LHCN-M2 (cell line): ENCODE results near the gene CCNL1. TPM values are rescaled to one million over a fixed set of nuclear protein-coding genes. Genes with fewer than 3 reads are reported as not detected.
A peak's percentile ranks its signal among the peaks of the same experiment; 100 is the strongest.

ENCODE experiments used
- DNase-seq: peaks from one replicate; pipeline ENCODE4 v3.0.0-alpha.2; 2012; ENCODE audit warnings: low read depth
- total RNA-seq: library from RNA; depleted of rRNA; stranded (reverse); fragments of >200 nt; gene quantifications from 2 replicates; pipeline ENCODE4 v1.2.3, GENCODE V29; 2014

CCNL1 gene
- total RNA-seq, 1 experiment from 2014 or later: 103 TPM

- DNase-seq: no peak
Observed at GRCh38 chr3:157172746-157173145, 12.8 kb upstream of the CCNL1 start.

GRCh38 chr3:157170861-157171260, 10.9 kb upstream of the CCNL1 start:
- DNase-seq: no peak

DNA sequence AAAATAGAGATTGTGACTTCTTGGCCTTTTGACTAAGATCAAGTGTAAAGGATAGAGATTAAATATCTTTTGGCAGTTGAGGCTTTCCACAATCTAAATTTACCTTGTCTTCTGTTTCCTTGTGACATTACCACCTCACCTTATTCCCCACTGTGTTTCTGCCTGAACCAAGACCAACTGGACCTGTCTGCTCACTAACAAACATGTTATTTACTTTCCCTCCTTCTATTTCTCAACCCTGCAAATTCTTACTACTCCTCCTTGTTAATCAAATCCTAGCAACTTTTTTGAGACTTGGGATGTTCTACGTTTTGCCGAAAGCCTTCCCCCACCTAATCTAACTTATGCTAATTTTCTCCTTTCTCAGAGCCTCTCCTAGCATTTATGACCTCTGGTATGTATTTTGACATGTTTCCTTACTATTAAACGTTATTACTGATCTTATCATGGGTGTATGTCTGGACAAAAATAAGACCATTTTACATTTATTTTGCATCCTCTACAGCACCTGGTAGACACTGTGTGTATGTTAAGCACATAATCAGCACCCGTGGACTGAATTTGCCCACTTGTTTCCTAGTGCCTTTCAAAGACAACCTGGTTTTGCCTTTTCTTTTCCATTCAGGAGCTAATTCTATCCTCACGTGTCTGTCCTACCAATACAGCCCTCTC, 7.6 kb upstream of the CCNL1 start:
- DNase-seq: no peak

DNA sequence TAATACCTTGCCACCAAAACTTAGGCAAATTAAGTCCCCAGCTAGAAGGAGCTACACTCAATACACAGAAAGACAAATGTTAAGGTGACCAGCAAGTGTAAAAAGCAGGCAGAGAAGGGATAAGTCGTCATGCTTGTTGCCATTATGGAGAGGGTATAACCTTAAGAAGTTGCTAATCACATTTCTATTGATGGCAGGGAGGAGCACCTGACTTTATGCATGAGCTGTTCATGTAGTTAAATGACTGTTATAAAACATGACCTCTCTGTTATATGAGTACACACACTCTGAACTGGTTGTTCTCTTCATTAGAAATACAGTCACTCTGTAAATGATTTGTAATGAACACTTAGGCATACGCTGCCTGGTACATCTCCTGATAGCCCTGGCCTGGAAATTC, 6.6 kb upstream of the CCNL1 start:
- no peak for DNase-seq

DNA sequence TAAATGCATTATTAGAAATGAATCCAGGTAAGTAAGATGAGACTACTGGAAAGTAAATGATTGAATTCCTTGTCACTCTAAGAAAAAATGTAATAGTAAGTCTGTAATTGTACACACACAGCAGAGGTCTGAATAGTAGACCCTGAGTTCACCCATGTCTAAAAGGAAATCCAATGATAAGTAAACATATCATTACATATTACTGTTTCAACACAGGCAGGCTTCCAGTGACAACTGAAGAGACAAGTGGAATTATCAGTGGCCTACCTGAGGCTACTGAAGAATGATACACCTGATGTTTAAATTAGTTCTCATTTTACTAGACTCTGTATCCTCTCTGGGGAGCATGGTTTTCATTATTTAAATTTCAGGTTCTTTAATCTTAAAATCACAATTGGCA, 6.2 kb upstream of the CCNL1 start:
- DNase-seq: no peak

DNA sequence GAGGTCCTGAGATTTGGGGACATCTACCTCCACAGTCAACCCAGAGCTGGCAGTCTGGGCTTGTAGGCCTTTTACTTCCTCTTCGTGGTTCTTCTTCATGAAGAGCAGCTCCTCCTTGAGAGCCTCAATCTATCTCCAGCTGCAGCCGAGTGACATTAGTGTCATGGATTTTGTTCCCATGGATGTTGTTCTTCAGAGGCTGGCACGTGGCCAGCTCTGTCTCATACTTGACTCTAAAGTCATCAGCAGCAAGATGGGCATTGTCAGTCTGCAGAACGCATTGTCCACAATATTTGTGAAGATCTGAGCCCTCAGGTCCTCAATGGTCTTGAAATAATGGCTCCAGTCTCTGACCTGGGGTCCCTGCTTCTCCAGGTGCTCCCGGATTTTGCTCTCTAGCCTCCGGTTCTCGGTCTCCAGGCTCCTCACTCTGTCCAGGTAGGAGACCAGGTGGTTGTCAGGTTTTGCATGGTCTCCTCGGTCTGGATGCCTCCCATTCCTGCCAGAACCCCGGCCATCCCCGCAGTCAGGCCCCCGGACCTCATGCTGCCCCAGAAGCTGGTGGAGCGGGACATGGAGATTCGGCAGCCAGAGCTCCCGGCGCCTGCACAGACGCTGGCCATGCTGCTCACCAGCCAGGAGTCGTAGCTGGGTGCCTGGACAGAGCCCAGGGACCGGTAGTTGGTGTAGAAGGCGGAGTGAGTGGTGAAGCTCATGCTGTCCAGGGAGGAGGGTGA, 3.4 kb upstream of the CCNL1 start:
- no peak for DNase-seq

DNA sequence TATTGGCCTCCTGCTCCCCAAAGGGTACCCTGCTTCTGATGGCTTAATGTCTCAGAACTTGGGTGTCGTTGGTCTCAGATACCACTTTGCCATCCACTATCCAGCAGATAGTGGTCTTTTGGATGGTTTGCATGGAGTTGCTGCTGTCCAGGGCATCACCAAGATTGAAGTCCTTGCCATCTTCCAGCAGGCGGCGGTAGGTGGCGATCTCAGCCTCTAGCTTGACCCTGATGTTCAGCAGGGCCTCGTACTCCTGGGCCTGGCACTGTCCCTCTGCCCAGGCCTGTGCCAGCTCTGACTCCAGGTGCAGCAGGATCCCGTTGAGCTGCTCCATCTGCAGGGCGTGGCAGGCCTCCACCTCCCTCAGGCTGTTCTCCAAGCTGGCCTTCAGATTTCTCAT, 2.7 kb upstream of the CCNL1 start:
- DNase-seq: peak; percentile 45

DNA sequence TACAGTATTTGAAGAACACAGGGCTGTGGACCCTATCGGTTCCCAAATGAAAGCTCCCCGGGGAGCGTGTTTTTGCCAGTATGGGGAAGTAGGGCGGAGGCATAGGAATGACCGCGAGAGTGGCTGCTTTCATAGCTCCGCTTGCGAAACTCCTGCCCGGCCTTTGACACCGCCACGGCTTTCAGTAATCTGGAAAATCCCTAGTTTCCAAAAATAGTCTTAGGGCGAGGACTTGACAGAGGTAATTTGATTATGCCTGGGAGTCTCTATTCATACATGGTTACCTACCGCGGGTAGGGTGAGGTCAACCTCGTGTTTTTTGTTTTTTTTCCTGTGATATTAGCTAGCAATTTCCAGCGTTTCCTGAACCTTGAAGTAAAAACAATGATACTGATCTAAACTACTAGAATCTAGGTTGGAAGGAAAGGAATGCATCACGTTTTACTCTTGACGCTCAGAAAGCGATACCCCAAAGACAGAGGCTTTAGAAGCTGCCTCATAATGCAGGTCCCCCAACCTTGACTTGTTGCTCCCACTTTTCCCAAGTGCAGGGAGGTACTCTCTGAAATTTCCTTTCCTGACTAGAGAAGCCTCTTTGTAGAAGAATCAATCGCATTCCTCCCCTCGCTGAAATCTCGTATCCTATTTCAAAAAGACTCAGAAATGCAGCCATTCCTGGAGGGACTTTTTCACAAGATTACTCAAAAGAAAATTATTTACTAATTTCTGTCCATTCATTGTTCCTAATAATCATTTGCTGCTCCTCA, 894 bp upstream of the CCNL1 start:
- DNase-seq: peak; percentile 90

- DNase-seq: peak; percentile 60
Observed at GRCh38 chr3:157159037-157159761, 748 bp downstream of the CCNL1 start.

GRCh38 chr3:157157836-157158235, 2.1 kb downstream of the CCNL1 start:
- DNase-seq: no peak

GRCh38 chr3:157156837-157157635, 2.9 kb downstream of the CCNL1 start:
- DNase-seq: no peak

DNA sequence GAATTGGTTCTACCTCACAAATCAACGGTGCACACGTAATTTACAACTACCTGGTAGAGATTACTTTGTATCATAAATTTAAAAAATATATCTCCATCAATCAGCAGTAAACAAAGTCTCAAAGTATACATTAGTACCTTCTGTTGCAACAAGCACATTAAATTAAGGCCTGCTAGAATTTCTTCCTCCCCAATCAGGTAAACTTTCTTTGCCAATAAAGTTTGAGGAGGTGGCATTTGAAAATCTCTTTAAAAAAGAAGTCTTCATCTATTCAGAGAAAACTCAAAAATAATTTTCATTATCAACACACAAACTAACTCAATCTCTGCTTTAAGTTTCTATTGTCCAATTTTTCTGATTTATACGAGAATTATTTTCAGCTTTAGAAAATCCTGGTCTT, 4.4 kb downstream of the CCNL1 start:
- no peak for DNase-seq

DNA sequence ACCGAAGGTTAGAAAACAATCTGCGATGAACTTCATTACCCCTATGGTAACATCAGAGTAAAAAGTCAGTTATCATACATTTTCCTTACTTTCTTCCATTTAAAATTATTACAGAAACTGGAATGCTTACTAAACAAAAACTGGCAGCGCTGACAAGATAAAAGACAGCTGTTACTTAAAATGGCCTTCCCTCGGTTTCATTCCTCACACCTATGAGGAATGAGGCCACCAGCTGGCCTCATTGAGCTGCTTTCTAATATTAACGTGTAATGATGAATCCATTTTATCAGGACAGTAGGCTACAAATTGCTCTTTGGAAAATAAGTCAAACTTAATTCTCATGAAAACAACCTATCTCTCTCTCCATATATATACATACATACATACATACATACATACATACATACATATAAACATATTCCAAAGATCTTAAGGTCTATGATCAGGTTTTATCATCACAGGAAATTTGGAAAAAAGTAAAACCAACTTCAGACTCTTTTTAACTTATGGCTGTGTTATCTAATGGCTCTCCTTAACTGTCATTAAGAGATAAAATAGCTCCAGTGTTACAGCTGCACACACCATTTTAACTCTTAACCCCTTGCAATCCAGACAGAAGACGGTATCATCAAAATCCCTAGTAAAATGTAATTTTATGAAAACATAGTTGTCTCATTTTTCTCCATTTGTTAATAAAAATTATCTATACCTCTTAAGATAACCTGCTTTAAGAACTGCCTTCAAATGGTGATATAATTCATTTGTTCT, 5.2 kb downstream of the CCNL1 start:
- DNase-seq: no peak

GRCh38 chr3:157152930-157153329, 7.0 kb downstream of the CCNL1 start:
- no peak for DNase-seq

- DNase-seq: no peak
Observed at GRCh38 chr3:157152438-157152837, 7.5 kb downstream of the CCNL1 start.

DNA sequence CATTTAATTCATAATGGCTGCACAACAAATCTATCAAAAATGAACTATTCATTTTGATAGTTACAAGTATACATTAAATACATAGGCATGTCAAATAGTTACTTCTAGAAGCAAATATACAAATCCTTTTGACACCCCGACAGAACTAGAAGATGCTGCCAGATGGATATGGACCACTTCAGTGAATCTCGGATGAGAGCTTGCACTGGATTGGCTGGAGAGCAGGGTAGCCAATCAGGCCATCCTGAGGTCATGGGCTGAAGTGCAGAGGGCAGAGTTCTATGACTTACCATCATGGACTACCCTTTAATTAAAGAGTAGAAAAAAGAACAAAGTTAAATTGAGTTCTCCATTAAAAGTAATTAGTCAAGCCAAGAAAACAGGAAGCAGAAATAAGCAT, 8.3 kb downstream of the CCNL1 start:
- no peak for DNase-seq

GRCh38 chr3:157151151-157151550, 8.8 kb downstream of the CCNL1 start:
- no peak for DNase-seq

DNA sequence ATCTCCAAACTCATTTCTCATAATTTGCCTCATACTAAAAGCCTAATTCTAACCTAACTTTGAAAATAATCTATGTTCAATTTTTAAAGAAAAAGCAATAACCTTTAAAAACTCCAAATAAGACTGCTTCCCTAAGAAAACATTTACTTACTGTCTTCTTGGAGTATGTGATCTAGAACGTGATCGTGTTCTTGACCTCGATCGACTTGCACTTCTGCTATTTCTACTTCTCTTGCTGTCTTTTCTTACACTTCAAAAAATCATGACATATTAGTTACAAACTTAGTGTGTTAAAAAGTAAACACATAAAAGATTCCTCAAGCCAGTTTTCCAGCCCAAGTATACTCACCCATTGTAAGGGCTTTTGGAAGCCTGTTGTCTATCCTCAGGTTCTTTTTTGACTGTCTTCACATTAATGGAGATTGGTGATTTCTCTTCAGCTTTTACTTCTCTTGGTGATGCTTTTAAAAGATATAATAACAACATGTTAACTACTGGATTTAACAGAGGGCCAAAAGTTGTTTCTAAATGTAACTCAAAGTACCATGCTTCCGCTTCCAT, 10.7 kb downstream of the CCNL1 start:
- DNase-seq: no peak

DNA sequence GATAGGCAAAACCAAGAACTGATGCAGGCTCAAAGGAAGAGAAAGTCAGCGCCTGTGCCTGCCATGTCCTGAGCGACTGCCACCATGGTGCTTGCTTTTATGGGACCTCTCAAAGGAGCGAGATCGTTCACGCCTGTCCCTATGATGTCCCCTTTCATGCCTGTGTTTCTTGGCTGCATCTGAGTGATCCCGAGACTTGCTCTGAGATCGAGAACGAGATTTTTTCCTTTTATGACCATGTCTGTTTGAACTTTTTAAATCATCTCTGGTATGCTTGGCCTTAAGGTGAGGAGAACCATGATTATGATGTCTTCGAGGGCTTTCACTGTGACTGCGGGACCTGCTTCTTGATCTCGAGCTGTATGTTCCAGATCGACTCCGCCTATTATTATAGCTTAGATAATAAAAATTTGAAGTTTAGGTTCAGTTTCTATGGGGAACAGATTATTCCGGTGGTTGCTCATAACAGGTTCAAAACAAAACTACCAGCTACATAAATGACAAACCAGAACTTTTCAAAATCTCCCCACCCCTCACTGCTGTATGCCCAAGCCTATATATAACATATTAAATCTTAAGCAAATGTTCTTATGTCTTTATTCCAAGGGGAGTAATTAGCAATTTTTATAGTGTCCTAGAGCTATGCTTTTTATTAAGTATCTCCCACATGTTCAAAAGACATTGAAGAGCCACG, 11.6 kb downstream of the CCNL1 start:
- DNase-seq: no peak
